Measurements from ENCODE around the gene RTN4RL2.

Gene RTN4RL2

DNA sequence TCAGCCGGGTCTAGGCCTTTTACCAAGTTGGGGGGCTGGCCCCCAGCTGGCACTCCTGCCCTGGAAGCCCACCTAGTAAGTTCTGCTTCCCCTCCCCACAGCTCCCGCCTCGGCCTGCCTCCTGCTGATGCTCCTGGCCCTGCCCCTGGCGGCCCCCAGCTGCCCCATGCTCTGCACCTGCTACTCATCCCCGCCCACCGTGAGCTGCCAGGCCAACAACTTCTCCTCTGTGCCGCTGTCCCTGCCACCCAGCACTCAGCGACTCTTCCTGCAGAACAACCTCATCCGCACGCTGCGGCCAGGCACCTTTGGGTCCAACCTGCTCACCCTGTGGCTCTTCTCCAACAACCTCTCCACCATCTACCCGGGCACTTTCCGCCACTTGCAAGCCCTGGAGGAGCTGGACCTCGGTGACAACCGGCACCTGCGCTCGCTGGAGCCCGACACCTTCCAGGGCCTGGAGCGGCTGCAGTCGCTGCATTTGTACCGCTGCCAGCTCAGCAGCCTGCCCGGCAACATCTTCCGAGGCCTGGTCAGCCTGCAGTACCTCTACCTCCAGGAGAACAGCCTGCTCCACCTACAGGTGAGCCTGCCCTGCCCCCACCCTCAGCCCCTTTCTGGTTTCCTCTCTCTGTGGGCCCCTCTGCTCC lies 7.3 kb downstream of the RTN4RL2 start:
- Mint-ChIP-seq H3K9me3 (no peaks in the 10 kb centered on the region), H3K4me3 (no peak overlapping the region), H3K27ac (no peak overlapping the region), H3K36me3 (peaks cover 4% of the 10 kb centered on the region), H3K4me1 (peaks cover 9% of the 10 kb centered on the region)
- no peak for ATAC-seq
- no peak for DNase-seq (ENCODE audit: low spot score in 2 of 2)

DNA sequence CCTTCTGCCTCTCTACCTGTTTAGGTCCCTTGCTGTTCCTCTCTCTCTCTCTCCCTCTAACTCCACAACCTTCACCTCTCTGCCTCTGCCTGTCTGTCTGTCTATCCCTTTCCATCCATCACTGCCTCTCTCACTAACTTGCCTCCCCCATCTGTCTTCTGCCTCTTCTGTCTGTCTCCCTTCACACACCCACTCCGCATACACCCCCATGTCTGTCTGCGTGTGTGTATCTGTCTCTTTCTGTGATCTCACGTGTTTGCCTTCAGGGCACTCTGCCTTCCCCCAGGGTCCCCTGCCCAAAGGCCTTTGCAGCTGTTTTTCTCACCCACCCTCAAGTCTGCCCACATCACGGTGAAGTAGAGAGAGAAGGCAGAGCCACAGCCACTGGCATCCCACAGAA lies 7.9 kb downstream of the RTN4RL2 start:
- Mint-ChIP-seq H3K36me3 (peaks cover 4% of the 10 kb centered on the region), H3K4me3 (no peak overlapping the region), H3K4me1 (peaks cover 6% of the 10 kb centered on the region), H3K9me3 (no peaks in the 10 kb centered on the region), H3K27ac (no peak overlapping the region)
- ATAC-seq, result no peak
- DNase-seq (ENCODE audit: low spot score in 2 of 2), result no peak

DNA sequence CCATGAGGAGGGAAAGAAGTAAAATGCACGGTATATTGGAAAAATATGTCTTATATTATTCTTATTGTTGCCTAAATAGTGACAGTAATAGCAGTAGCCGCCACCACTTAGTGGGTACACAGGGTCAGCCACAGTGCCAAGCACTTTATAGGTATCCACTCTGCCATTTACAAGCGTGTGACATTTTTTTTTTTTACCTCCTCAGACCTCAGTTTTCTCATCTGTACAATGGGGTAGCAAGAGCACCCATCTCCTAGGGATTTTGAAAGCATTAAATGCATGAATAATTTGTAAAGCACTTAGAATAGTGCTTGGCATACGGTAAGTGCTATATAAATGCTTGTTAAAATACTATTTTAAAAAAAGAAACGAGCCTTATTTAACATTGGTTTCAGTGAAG lies 8.9 kb downstream of the RTN4RL2 start:
- Mint-ChIP-seq H3K27ac (no peak overlapping the region), H3K9me3 (no peaks in the 10 kb centered on the region), H3K4me1 (peaks cover 11% of the 10 kb centered on the region), H3K4me3 (no peak overlapping the region), H3K36me3 (peaks cover 4% of the 10 kb centered on the region)
- DNase-seq (ENCODE audit: low spot score in 2 of 2) (no peak), ATAC-seq (no peak)

DNA sequence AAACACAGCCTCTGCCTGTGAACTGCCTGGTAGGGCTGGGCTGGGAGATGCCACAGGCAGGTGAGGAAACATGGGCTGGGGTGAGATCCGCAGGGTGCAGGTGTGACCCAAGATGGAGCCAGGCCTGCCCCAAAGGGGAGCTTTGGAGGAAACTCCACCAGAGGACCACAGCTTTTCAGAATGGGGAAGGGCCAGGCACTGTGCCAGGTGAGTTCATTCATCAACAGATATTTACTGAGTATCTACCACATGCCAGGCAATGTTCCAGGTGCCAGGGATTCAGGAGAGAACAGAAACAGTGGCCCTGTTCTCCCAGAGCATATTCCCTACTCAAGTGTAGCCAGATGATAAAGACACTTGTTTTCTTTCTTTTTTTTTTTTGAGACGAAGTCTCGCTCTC lies 11.2 kb downstream of the RTN4RL2 start:
- no peaks in the 10 kb centered on the region for H3K36me3 Mint-ChIP-seq
- DNase-seq (ENCODE audit: low spot score in 2 of 2) (no peak), ATAC-seq (no peak)
- H3K27ac Mint-ChIP-seq, result no peak overlapping the region
- H3K9me3 Mint-ChIP-seq, result no peaks in the 10 kb centered on the region
- H3K4me1 Mint-ChIP-seq, result peaks cover 22% of the 10 kb centered on the region
- no peak overlapping the region for H3K4me3 Mint-ChIP-seq

DNA sequence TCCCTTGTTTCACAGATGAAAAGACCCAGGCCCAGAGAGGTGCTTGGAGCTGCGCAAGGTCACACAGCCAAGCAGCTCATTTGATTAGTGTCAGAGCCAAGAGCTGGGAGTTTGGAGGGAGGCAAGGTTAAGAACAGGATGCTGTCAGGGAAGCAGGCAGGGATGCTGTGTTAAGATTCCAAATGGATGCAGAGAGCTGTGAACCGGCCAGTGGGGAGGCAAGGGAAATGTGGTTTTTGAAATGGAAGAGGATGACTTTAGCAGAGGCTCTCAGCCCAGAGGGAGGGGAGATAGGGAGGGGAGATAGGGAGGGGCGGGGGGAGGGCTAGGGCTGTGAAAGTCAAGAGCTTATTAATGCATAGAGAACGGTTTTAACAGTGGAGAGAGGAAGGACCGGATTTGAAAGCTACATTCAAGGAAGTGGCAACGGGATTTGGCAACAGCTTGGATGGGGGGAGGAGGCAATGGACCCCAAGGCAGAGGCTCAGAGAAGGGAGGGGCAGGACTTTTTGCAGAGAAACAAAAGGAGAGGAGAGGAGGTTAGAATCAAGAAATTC lies 13.0 kb downstream of the RTN4RL2 start:
- peak overlapping the region; percentile 12 for H3K27ac Mint-ChIP-seq
- H3K36me3 Mint-ChIP-seq, result no peaks in the 10 kb centered on the region
- no peak for DNase-seq (ENCODE audit: low spot score in 2 of 2)
- no peaks in the 10 kb centered on the region for H3K9me3 Mint-ChIP-seq
- no peak for ATAC-seq
- H3K4me1 Mint-ChIP-seq, result peaks cover 28% of the 10 kb centered on the region
- no peak overlapping the region for H3K4me3 Mint-ChIP-seq

DNA sequence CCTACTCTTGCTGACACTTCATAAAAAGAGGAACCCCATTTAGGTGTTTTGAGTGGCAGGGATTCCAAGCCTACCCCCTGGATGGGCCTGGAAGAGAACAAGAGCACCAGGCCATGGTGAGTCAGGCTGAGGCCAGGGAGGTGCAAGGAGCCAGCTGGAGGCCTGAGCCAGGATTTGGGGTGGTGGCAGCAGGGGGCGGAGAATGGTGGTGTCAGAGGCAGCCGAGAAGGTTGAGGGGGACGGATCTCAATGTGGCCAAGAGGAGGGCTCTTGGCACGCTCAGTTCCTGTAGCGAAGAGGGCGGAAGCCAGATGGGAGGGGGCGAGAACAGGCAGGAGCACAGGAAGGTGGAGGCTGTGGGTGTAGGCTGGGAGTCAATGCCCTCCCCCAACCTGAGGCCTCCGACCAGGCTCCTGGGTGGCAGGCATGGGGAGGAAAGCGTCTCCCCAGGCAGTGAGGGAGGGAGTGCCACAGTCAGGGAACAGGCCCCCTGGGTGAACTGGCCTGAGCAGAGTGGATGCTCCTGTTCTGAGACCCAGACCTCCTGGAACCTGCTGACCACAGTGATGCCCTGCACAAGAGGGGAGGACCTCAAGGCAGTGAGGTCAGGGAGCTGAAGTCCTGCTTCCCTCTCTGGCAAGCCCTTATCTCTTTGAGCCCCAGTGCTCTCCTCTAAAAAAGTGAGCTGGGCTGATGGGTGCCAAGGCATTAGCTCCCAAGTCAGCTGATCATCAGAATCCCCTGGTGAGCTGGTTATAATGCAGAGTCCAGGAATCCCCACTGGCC lies 13.9 kb downstream of the RTN4RL2 start:
- ATAC-seq (peak; percentile 53), DNase-seq (ENCODE audit: low spot score in 2 of 2) (no peak)
- no peaks in the 10 kb centered on the region for H3K36me3 Mint-ChIP-seq
- peak overlapping the region; percentile 12 for H3K27ac Mint-ChIP-seq
- H3K9me3 Mint-ChIP-seq, result no peaks in the 10 kb centered on the region
- H3K4me3 Mint-ChIP-seq, result peak overlapping the region; percentile 22
- peaks cover 28% of the 10 kb centered on the region for H3K4me1 Mint-ChIP-seq

DNA sequence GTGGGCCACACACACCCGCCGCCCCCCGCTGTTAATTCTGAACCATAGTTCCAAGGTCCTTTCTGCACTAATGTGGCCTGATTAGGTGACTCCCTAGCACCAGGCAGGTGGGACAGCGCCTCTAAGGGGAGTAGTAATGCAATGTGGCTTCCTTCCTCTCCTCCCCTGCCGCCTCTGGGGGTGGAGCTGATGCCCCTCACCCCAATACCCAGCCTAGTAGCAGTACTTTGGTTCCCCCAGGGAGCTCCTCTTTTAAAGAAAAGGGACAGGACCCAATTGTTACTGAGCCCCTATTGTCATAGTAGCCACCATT lies 14.4 kb downstream of the RTN4RL2 start:
- Mint-ChIP-seq H3K27ac (no peak overlapping the region), H3K4me3 (peak overlapping the region; percentile 22), H3K4me1 (peaks cover 28% of the 10 kb centered on the region), H3K36me3 (no peaks in the 10 kb centered on the region), H3K9me3 (no peaks in the 10 kb centered on the region)
- ATAC-seq (no peak), DNase-seq (ENCODE audit: low spot score in 2 of 2) (no peak)

DNA sequence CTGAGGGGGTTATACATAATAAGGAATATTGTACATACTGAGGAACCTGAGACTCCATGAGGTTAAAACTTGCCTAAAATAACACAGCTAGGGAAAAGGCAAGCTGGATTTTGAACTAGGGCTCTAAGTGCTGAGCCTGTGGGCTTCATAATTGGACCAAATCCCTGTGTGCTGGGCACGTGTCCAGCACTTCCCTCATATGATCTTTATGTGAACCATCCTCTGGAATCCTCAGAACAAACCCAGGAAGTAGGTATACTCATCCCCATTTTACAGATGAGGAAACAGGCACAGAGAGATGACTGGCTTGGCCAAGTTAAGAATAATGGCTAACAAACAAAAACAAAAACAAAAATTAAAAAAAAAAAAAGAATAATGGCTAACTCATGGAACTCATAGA lies 14.9 kb downstream of the RTN4RL2 start:
- ATAC-seq, result no peak
- H3K36me3 Mint-ChIP-seq, result no peaks in the 10 kb centered on the region
- H3K9me3 Mint-ChIP-seq, result no peaks in the 10 kb centered on the region
- H3K4me3 Mint-ChIP-seq, result peak overlapping the region; percentile 71
- no peak for DNase-seq (ENCODE audit: low spot score in 2 of 2)
- peaks cover 31% of the 10 kb centered on the region for H3K4me1 Mint-ChIP-seq
- H3K27ac Mint-ChIP-seq, result no peak overlapping the region

DNA sequence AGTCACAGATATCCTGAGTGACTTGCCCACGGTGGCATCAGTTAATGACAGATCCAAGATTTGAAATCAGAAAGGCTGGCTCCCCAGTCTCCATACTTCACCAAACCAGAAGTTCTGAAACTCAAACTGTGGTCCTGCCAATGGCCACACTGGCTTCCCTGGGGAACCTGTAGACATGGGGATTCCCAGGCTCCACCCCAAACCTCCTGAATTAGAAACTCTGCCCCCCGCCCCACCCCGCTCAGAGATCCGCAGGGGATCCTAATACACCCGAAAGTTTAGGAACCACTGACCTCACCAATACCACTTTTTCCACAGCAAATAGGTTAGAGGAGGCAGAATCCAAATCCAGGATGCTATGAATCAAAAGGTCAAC lies 15.3 kb downstream of the RTN4RL2 start:
- H3K4me1 Mint-ChIP-seq, result peaks cover 35% of the 10 kb centered on the region
- peak overlapping the region; percentile 71 for H3K4me3 Mint-ChIP-seq
- ATAC-seq (no peak), DNase-seq (ENCODE audit: low spot score in 2 of 2) (no peak)
- no peaks in the 10 kb centered on the region for H3K9me3 Mint-ChIP-seq
- peak overlapping the region; percentile 67 for H3K27ac Mint-ChIP-seq
- H3K36me3 Mint-ChIP-seq, result no peaks in the 10 kb centered on the region

DNA sequence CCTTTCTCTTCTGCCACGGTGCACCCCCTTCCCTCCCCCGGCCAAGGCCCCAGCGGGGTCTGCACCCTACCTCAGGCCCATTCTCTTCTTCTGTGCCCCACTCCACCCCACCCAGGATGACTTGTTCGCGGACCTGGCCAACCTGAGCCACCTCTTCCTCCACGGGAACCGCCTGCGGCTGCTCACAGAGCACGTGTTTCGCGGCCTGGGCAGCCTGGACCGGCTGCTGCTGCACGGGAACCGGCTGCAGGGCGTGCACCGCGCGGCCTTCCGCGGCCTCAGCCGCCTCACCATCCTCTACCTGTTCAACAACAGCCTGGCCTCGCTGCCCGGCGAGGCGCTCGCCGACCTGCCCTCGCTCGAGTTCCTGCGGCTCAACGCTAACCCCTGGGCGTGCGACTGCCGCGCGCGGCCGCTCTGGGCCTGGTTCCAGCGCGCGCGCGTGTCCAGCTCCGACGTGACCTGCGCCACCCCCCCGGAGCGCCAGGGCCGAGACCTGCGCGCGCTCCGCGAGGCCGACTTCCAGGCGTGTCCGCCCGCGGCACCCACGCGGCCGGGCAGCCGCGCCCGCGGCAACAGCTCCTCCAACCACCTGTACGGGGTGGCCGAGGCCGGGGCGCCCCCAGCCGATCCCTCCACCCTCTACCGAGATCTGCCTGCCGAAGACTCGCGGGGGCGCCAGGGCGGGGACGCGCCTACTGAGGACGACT lies 15.9 kb downstream of the RTN4RL2 start:
- peak; percentile 56 for ATAC-seq
- H3K36me3 Mint-ChIP-seq, result no peaks in the 10 kb centered on the region
- peaks cover 35% of the 10 kb centered on the region for H3K4me1 Mint-ChIP-seq
- peak overlapping the region; percentile 71 for H3K4me3 Mint-ChIP-seq
- peak overlapping the region; percentile 67 for H3K27ac Mint-ChIP-seq
- H3K9me3 Mint-ChIP-seq, result no peaks in the 10 kb centered on the region
- DNase-seq (ENCODE audit: low spot score in 2 of 2), result peak in 1 of 2 donors; percentile 63

DNA sequence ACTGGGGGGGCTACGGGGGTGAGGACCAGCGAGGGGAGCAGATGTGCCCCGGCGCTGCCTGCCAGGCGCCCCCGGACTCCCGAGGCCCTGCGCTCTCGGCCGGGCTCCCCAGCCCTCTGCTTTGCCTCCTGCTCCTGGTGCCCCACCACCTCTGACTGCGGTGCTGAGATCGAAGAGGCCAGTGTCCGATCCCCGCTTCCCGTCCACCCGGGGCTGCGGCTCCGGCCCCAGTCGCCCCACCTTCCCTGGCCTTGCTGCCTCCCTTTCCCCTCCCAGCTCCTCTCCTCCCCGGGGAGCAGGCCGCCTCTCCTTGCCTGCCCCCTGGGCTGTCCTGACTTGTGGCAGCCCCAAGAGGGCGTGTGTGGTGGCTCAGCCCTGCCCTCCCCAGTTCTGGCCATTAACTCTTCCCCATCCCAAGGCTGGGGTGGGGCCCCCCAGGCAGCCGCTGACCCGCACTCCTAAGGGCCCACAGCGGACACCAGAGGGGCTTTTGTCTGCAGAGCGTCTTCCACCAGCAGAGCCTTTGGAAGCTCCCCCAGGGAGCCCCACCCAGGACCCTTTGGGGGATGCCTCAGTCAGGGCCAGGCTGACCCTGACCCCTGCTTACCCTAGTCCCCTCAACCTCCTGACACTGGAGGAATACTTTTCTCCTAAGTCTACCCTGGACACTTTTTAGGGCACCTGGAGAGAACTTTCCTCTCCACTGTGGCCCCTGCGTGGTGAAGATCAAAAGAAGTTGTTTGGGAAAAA lies 16.6 kb downstream of the RTN4RL2 start:
- Mint-ChIP-seq H3K27ac (peak overlapping the region; percentile 67), H3K4me3 (peak overlapping the region; percentile 71), H3K9me3 (no peaks in the 10 kb centered on the region), H3K36me3 (no peaks in the 10 kb centered on the region), H3K4me1 (peaks cover 35% of the 10 kb centered on the region)
- peak; percentile 70 for ATAC-seq
- peak in 1 of 2 donors; percentile 64 for DNase-seq (ENCODE audit: low spot score in 2 of 2)

DNA sequence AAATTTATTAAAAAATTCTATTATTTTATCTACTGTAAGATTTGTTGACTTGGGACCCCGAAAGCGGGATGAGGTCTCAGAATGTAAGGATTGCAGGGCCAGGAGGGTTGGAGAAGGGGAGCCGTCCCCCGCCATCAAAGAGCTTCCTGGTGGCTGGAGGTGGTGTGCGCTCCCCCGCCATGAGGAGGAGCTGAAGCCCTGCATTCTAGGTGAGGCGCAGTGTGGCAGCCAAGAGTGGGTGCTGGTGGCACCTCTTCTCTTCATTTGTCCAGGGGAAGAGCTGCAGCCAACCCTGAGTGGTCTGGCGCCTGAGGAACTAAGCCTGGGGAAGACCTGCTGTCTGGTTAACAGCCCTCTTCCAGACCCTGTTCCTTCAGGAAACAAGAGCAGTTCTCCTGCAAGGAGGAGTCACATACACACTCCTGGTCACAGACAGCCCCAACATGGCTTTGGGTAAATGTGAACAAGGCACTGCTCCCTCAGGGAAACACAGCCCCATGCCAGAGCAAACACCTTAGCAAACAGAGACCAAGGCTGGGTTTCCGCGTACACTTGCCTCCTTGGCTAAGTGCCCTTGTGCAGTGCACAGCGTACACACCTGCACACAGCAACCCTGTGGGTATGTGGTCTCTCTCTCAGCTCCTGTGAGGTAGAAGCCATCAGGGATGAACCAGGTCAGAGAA lies 17.3 kb downstream of the RTN4RL2 start:
- Mint-ChIP-seq H3K4me1 (peaks cover 35% of the 10 kb centered on the region), H3K4me3 (peak overlapping the region; percentile 71), H3K9me3 (no peaks in the 10 kb centered on the region), H3K27ac (no peak overlapping the region), H3K36me3 (no peaks in the 10 kb centered on the region)
- DNase-seq (ENCODE audit: low spot score in 2 of 2), result no peak
- no peak for ATAC-seq

DNA sequence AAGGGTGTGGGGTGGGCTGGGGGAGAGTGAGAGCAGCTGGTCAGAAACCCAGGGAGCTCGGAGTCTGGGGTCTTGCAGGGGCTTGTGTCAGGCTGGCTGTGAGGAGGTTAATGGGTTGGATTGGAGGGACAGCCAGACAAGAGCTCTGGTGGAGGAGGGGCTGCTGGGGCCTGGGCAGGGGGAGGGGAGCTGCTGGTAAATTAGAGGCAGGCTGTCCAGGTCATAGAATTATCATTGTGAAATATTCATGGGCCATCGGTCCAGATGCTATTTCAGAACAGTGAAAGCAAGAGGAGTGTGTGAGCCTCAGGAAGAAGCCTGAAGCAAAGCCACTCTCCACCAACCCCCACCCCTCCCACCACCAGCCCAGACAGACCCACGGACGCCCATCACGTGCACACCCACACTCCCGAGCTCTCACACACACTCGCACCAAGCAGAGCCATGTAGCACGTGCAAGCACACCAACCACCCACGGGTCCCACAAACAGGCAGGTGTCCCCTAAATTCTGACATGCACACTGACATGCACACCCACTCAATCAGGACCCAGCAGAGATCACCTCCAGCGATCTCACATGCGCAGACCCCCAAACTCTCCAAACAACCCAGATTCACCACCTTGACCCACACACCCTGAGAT lies 18.8 kb downstream of the RTN4RL2 start:
- Mint-ChIP-seq H3K4me3 (no peak overlapping the region), H3K9me3 (no peaks in the 10 kb centered on the region), H3K27ac (no peak overlapping the region), H3K36me3 (no peaks in the 10 kb centered on the region), H3K4me1 (peaks cover 25% of the 10 kb centered on the region)
- DNase-seq (ENCODE audit: low spot score in 2 of 2) (no peak), ATAC-seq (no peak)

DNA sequence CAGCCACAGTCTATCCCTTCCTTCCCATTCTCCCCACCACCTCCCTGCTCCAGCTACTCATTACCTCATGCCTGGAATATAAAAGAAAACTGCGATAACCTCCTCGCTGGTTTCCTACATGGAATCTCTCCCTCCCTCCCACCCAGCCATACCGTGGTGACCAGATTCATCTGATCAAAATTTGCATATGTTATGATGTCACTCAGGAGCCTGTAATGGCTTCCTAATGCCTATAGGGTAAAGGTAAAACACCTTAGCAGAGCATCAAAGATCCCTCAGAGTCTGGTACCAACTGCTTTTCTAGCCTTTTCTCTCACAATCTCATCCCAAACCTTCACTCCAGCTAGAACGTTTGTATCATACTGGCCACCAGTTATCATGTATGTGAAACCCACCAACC lies 19.6 kb downstream of the RTN4RL2 start:
- DNase-seq (ENCODE audit: low spot score in 2 of 2) (no peak), ATAC-seq (no peak)
- no peaks in the 10 kb centered on the region for H3K9me3 Mint-ChIP-seq
- H3K27ac Mint-ChIP-seq, result no peak overlapping the region
- H3K36me3 Mint-ChIP-seq, result peaks cover 7% of the 10 kb centered on the region
- peaks cover 22% of the 10 kb centered on the region for H3K4me1 Mint-ChIP-seq
- H3K4me3 Mint-ChIP-seq, result no peak overlapping the region

Measured in stimulated activated effector memory CD8-positive, alpha-beta T cell treated with anti-CD3 and anti-CD28 coated beads, Interleukin-12 subunit alpha, Interleukin-12 subunit beta, amount 100 ng/mL, for 72 hours (primary cell).